ENCODE data around the gene STXBP2. TPM values are rescaled to one million over a fixed set of nuclear protein-coding genes. Genes with fewer than 3 reads are reported as not detected.
A peak's percentile ranks its signal among the peaks of the same experiment; 100 is the strongest.

The STXBP2 gene
- polyA plus RNA-seq, 1 donor: 146 TPM

- Histone ChIP-seq H3K27ac (ENCODE audit: low read length) (no peak overlapping the region), H3K4me3 (ENCODE audit: low read length) (no peak overlapping the region), H3K36me3 (ENCODE audit: control insufficient read depth, insufficient read depth, low read length) (no peaks in the 10 kb centered on the region), H3K4me1 (ENCODE audit: control insufficient read depth, insufficient read depth, low read length) (no peaks in the 10 kb centered on the region), H3K27me3 (ENCODE audit: control insufficient read depth, insufficient read depth, low read length) (peaks cover 31% of the 10 kb centered on the region), H3K9me3 (ENCODE audit: control insufficient read depth, low read depth, low read length) (no peaks in the 10 kb centered on the region)
- no CpG with 5 or more reads among the region's 43 CpGs for WGBS (ENCODE audit: insufficient coverage, low lambda C conversion rate)
- peak; percentile 40 to 44 for DNase-seq
Measured at GRCh38 chr19:7670150-7670783, 33.4 kb downstream of the STXBP2 start.

- Histone ChIP-seq H3K4me1 (ENCODE audit: control insufficient read depth, insufficient read depth, low read length) (no peaks in the 10 kb centered on the region), H3K27ac (ENCODE audit: low read length) (no peak overlapping the region), H3K36me3 (ENCODE audit: control insufficient read depth, insufficient read depth, low read length) (no peaks in the 10 kb centered on the region), H3K9me3 (ENCODE audit: control insufficient read depth, low read depth, low read length) (no peaks in the 10 kb centered on the region), H3K4me3 (ENCODE audit: low read length) (no peak overlapping the region), H3K27me3 (ENCODE audit: control insufficient read depth, insufficient read depth, low read length) (peaks cover 32% of the 10 kb centered on the region)
- no CpG with 5 or more reads among the region's 9 CpGs for WGBS (ENCODE audit: insufficient coverage, low lambda C conversion rate)
- DNase-seq: no peak
Measured at GRCh38 chr19:7670790-7671189, 33.9 kb downstream of the STXBP2 start.

GRCh38 chr19:7672522-7672921 is 35.6 kb downstream of the STXBP2 start:
- WGBS (ENCODE audit: insufficient coverage, low lambda C conversion rate): no CpG with 5 or more reads among the region's 9 CpGs
- Histone ChIP-seq H3K4me3 (ENCODE audit: low read length) (no peak overlapping the region), H3K9me3 (ENCODE audit: control insufficient read depth, low read depth, low read length) (no peaks in the 10 kb centered on the region), H3K27me3 (ENCODE audit: control insufficient read depth, insufficient read depth, low read length) (peaks cover 45% of the 10 kb centered on the region), H3K27ac (ENCODE audit: low read length) (no peak overlapping the region), H3K36me3 (ENCODE audit: control insufficient read depth, insufficient read depth, low read length) (no peaks in the 10 kb centered on the region), H3K4me1 (ENCODE audit: control insufficient read depth, insufficient read depth, low read length) (no peaks in the 10 kb centered on the region)
- DNase-seq: no peak

- no peak overlapping the region for H3K4me3 ChIP-seq (ENCODE audit: low read length)
- H3K36me3 ChIP-seq (ENCODE audit: control insufficient read depth, insufficient read depth, low read length): no peaks in the 10 kb centered on the region
- H3K27ac ChIP-seq (ENCODE audit: low read length): no peak overlapping the region
- WGBS (ENCODE audit: insufficient coverage, low lambda C conversion rate): 88% methylated on average over 2 of the region's 21 CpGs
- peak in 1 of 2 donors; percentile 55 for DNase-seq
- no peaks in the 10 kb centered on the region for H3K9me3 ChIP-seq (ENCODE audit: control insufficient read depth, low read depth, low read length)
- peaks cover 53% of the 10 kb centered on the region for H3K27me3 ChIP-seq (ENCODE audit: control insufficient read depth, insufficient read depth, low read length)
- H3K4me1 ChIP-seq (ENCODE audit: control insufficient read depth, insufficient read depth, low read length): no peaks in the 10 kb centered on the region
Measured at GRCh38 chr19:7674010-7675005, 37.4 kb downstream of the STXBP2 start.

- no peaks in the 10 kb centered on the region for H3K36me3 ChIP-seq (ENCODE audit: control insufficient read depth, insufficient read depth, low read length)
- DNase-seq: no peak
- peaks cover 4% of the 10 kb centered on the region for H3K4me1 ChIP-seq (ENCODE audit: control insufficient read depth, insufficient read depth, low read length)
- WGBS (ENCODE audit: insufficient coverage, low lambda C conversion rate): no CpG with 5 or more reads among the region's 7 CpGs
- H3K9me3 ChIP-seq (ENCODE audit: control insufficient read depth, low read depth, low read length): no peaks in the 10 kb centered on the region
- no peak overlapping the region for H3K4me3 ChIP-seq (ENCODE audit: low read length)
- no peak overlapping the region for H3K27ac ChIP-seq (ENCODE audit: low read length)
- H3K27me3 ChIP-seq (ENCODE audit: control insufficient read depth, insufficient read depth, low read length): peaks cover 38% of the 10 kb centered on the region
Measured at GRCh38 chr19:7676376-7676775, 39.5 kb downstream of the STXBP2 start.

- no peak within 1 kb of the TSS for H3K4me3 ChIP-seq (ENCODE audit: low read length)
Measured at GRCh38 chr19:7676854-7677253, 39.9 kb downstream of the STXBP2 start, which contains the start of gene MCEMP1. Gene MCEMP1, plus strand, starts transcription at chr19:7677090. Its CDS starts 31 bp downstream, at chr19:7677121.

GRCh38 chr19:7677669-7678311 is 40.9 kb downstream of the STXBP2 start:
- H3K4me3 ChIP-seq (ENCODE audit: low read length): no peak overlapping the region
- peaks cover 5% of the 10 kb centered on the region for H3K9me3 ChIP-seq (ENCODE audit: control insufficient read depth, low read depth, low read length)
- no CpG with 5 or more reads among the region's 12 CpGs for WGBS (ENCODE audit: insufficient coverage, low lambda C conversion rate)
- H3K27me3 ChIP-seq (ENCODE audit: control insufficient read depth, insufficient read depth, low read length): peaks cover 29% of the 10 kb centered on the region
- H3K27ac ChIP-seq (ENCODE audit: low read length): no peak overlapping the region
- DNase-seq: no peak
- H3K4me1 ChIP-seq (ENCODE audit: control insufficient read depth, insufficient read depth, low read length): peaks cover 4% of the 10 kb centered on the region
- H3K36me3 ChIP-seq (ENCODE audit: control insufficient read depth, insufficient read depth, low read length): peaks cover 4% of the 10 kb centered on the region

More at GRCh38 chr19:7676854-7677253, 39.9 kb downstream of the STXBP2 start, which contains the start of gene MCEMP1:
- peaks cover 35% of the 10 kb centered on the region for H3K27me3 ChIP-seq (ENCODE audit: control insufficient read depth, insufficient read depth, low read length)
- H3K9me3 ChIP-seq (ENCODE audit: control insufficient read depth, low read depth, low read length): no peaks in the 10 kb centered on the region
- WGBS (ENCODE audit: insufficient coverage, low lambda C conversion rate): no CpG with 5 or more reads among the region's 10 CpGs
- DNase-seq: no peak
- no peak within 1 kb of the TSS for H3K27ac ChIP-seq (ENCODE audit: low read length)
- no peaks in the 10 kb centered on the region for H3K36me3 ChIP-seq (ENCODE audit: control insufficient read depth, insufficient read depth, low read length)
- H3K4me1 ChIP-seq (ENCODE audit: control insufficient read depth, insufficient read depth, low read length): peaks cover 4% of the 10 kb centered on the region

- Histone ChIP-seq H3K27me3 (ENCODE audit: control insufficient read depth, insufficient read depth, low read length) (peaks cover 25% of the 10 kb centered on the region), H3K4me3 (ENCODE audit: low read length) (no peak overlapping the region), H3K27ac (ENCODE audit: low read length) (no peak overlapping the region), H3K4me1 (ENCODE audit: control insufficient read depth, insufficient read depth, low read length) (peaks cover 4% of the 10 kb centered on the region), H3K36me3 (ENCODE audit: control insufficient read depth, insufficient read depth, low read length) (peaks cover 10% of the 10 kb centered on the region), H3K9me3 (ENCODE audit: control insufficient read depth, low read depth, low read length) (peaks cover 5% of the 10 kb centered on the region)
- peak in 1 of 2 donors; percentile 35 for DNase-seq
- no CpG with 5 or more reads among the region's 30 CpGs for WGBS (ENCODE audit: insufficient coverage, low lambda C conversion rate)
Measured at GRCh38 chr19:7678971-7679751, 42.3 kb downstream of the STXBP2 start.

- 40% methylated on average over 2 of the region's 22 CpGs for WGBS (ENCODE audit: insufficient coverage, low lambda C conversion rate)
- Histone ChIP-seq H3K27ac (ENCODE audit: low read length) (no peak overlapping the region), H3K36me3 (ENCODE audit: control insufficient read depth, insufficient read depth, low read length) (peaks cover 10% of the 10 kb centered on the region), H3K4me3 (ENCODE audit: low read length) (peak overlapping the region; percentile 35), H3K27me3 (ENCODE audit: control insufficient read depth, insufficient read depth, low read length) (peaks cover 25% of the 10 kb centered on the region), H3K9me3 (ENCODE audit: control insufficient read depth, low read depth, low read length) (peaks cover 5% of the 10 kb centered on the region), H3K4me1 (ENCODE audit: control insufficient read depth, insufficient read depth, low read length) (peaks cover 4% of the 10 kb centered on the region)
- no peak for DNase-seq
Measured at GRCh38 chr19:7679771-7680605, 43.1 kb downstream of the STXBP2 start.

Data from large intestine (tissue), 3 donors.